Measurements from ENCODE around the gene CFAP45.

Gene CFAP45

GRCh38 chr1:159900086-159900680 is at the start of gene CFAP45:
Gene CFAP45 (minus strand): TSS chr1:159900165. CDS start chr1:159900098, 67 bp downstream.
- no peaks in the 10 kb centered on the region for H3K36me3 ChIP-seq (ENCODE audit: control insufficient read depth, insufficient read depth, low read length)
- no peaks in the 10 kb centered on the region for H3K9me3 ChIP-seq (ENCODE audit: control insufficient read depth, low read length)
- no peak within 1 kb of the TSS for H3K4me3 ChIP-seq (ENCODE audit: low read length)
- H3K4me1 ChIP-seq (ENCODE audit: control insufficient read depth, insufficient read depth, low read length), result peaks cover 42% of the 10 kb centered on the region
- H3K27me3 ChIP-seq (ENCODE audit: control insufficient read depth, insufficient read depth, low read length), result no peaks in the 10 kb centered on the region
- peak within 1 kb of the TSS; percentile 58 for H3K9ac ChIP-seq (ENCODE audit: low read length)

GRCh38 chr1:159949123-159949522 is 49.2 kb upstream of the CFAP45 start:
- H3K36me3 ChIP-seq (ENCODE audit: control insufficient read depth, insufficient read depth, low read length), result no peaks in the 10 kb centered on the region

GRCh38 chr1:159947942-159948341 is 48.0 kb upstream of the CFAP45 start:
- H3K4me1 ChIP-seq (ENCODE audit: control insufficient read depth, insufficient read depth, low read length), result peaks cover 51% of the 10 kb centered on the region

More at GRCh38 chr1:159949123-159949522, 49.2 kb upstream of the CFAP45 start:
- peaks cover 3% of the 10 kb centered on the region for H3K27me3 ChIP-seq (ENCODE audit: control insufficient read depth, insufficient read depth, low read length)
- H3K9me3 ChIP-seq (ENCODE audit: control insufficient read depth, low read length), result no peaks in the 10 kb centered on the region
- no peak overlapping the region for H3K4me3 ChIP-seq (ENCODE audit: low read length)
- H3K9ac ChIP-seq (ENCODE audit: low read length), result no peak overlapping the region
- peaks cover 44% of the 10 kb centered on the region for H3K4me1 ChIP-seq (ENCODE audit: control insufficient read depth, insufficient read depth, low read length)

GRCh38 chr1:159946242-159947187 is 46.5 kb upstream of the CFAP45 start:
- H3K4me1 ChIP-seq (ENCODE audit: control insufficient read depth, insufficient read depth, low read length), result peaks cover 66% of the 10 kb centered on the region
- peak overlapping the region; percentile 67 for H3K9ac ChIP-seq (ENCODE audit: low read length)
- peak overlapping the region; percentile 15 for H3K4me3 ChIP-seq (ENCODE audit: low read length)
- no peaks in the 10 kb centered on the region for H3K36me3 ChIP-seq (ENCODE audit: control insufficient read depth, insufficient read depth, low read length)
- H3K27me3 ChIP-seq (ENCODE audit: control insufficient read depth, insufficient read depth, low read length), result peaks cover 3% of the 10 kb centered on the region
- H3K9me3 ChIP-seq (ENCODE audit: control insufficient read depth, low read length), result no peaks in the 10 kb centered on the region

More at GRCh38 chr1:159947942-159948341, 48.0 kb upstream of the CFAP45 start:
- H3K36me3 ChIP-seq (ENCODE audit: control insufficient read depth, insufficient read depth, low read length), result no peaks in the 10 kb centered on the region
- H3K9me3 ChIP-seq (ENCODE audit: control insufficient read depth, low read length), result no peaks in the 10 kb centered on the region
- H3K9ac ChIP-seq (ENCODE audit: low read length), result no peak overlapping the region
- no peak overlapping the region for H3K4me3 ChIP-seq (ENCODE audit: low read length)
- H3K27me3 ChIP-seq (ENCODE audit: control insufficient read depth, insufficient read depth, low read length), result peaks cover 3% of the 10 kb centered on the region

GRCh38 chr1:159945483-159946241 is 45.7 kb upstream of the CFAP45 start, which contains the start of gene IGSF9:
Gene IGSF9 (minus strand): TSS chr1:159945613. CDS start chr1:159943454, 2,159 bp downstream.
- Histone ChIP-seq H3K9me3 (ENCODE audit: control insufficient read depth, low read length) (no peaks in the 10 kb centered on the region), H3K27me3 (ENCODE audit: control insufficient read depth, insufficient read depth, low read length) (peaks cover 3% of the 10 kb centered on the region), H3K9ac (ENCODE audit: low read length) (peak within 1 kb of the TSS; percentile 67), H3K4me1 (ENCODE audit: control insufficient read depth, insufficient read depth, low read length) (peaks cover 74% of the 10 kb centered on the region), H3K36me3 (ENCODE audit: control insufficient read depth, insufficient read depth, low read length) (no peaks in the 10 kb centered on the region), H3K4me3 (ENCODE audit: low read length) (peak within 1 kb of the TSS; percentile 54)

GRCh38 chr1:159944623-159945455 is 44.9 kb upstream of the CFAP45 start:
- Histone ChIP-seq H3K4me1 (ENCODE audit: control insufficient read depth, insufficient read depth, low read length) (peaks cover 81% of the 10 kb centered on the region), H3K4me3 (ENCODE audit: low read length) (peak overlapping the region; percentile 54), H3K36me3 (ENCODE audit: control insufficient read depth, insufficient read depth, low read length) (no peaks in the 10 kb centered on the region), H3K9me3 (ENCODE audit: control insufficient read depth, low read length) (no peaks in the 10 kb centered on the region), H3K27me3 (ENCODE audit: control insufficient read depth, insufficient read depth, low read length) (peaks cover 3% of the 10 kb centered on the region), H3K9ac (ENCODE audit: low read length) (peak overlapping the region; percentile 67)

- no peaks in the 10 kb centered on the region for H3K36me3 ChIP-seq (ENCODE audit: control insufficient read depth, insufficient read depth, low read length)
Observed at GRCh38 chr1:159943908-159944622, 44.1 kb upstream of the CFAP45 start.

GRCh38 chr1:159943278-159943640 is 43.3 kb upstream of the CFAP45 start:
- Histone ChIP-seq H3K27me3 (ENCODE audit: control insufficient read depth, insufficient read depth, low read length) (peaks cover 3% of the 10 kb centered on the region), H3K4me1 (ENCODE audit: control insufficient read depth, insufficient read depth, low read length) (peaks cover 79% of the 10 kb centered on the region), H3K4me3 (ENCODE audit: low read length) (no peak overlapping the region), H3K36me3 (ENCODE audit: control insufficient read depth, insufficient read depth, low read length) (no peaks in the 10 kb centered on the region), H3K9ac (ENCODE audit: low read length) (peak overlapping the region; percentile 67), H3K9me3 (ENCODE audit: control insufficient read depth, low read length) (no peaks in the 10 kb centered on the region)

More at GRCh38 chr1:159943908-159944622, 44.1 kb upstream of the CFAP45 start:
- Histone ChIP-seq H3K9ac (ENCODE audit: low read length) (peak overlapping the region; percentile 67), H3K27me3 (ENCODE audit: control insufficient read depth, insufficient read depth, low read length) (peaks cover 3% of the 10 kb centered on the region), H3K9me3 (ENCODE audit: control insufficient read depth, low read length) (no peaks in the 10 kb centered on the region), H3K4me1 (ENCODE audit: control insufficient read depth, insufficient read depth, low read length) (peaks cover 79% of the 10 kb centered on the region), H3K4me3 (ENCODE audit: low read length) (peak overlapping the region; percentile 25)

GRCh38 chr1:159942632-159943277 is 42.8 kb upstream of the CFAP45 start:
- Histone ChIP-seq H3K4me3 (ENCODE audit: low read length) (no peak overlapping the region), H3K36me3 (ENCODE audit: control insufficient read depth, insufficient read depth, low read length) (no peaks in the 10 kb centered on the region), H3K4me1 (ENCODE audit: control insufficient read depth, insufficient read depth, low read length) (peaks cover 79% of the 10 kb centered on the region), H3K27me3 (ENCODE audit: control insufficient read depth, insufficient read depth, low read length) (peaks cover 3% of the 10 kb centered on the region), H3K9ac (ENCODE audit: low read length) (peak overlapping the region; percentile 67), H3K9me3 (ENCODE audit: control insufficient read depth, low read length) (no peaks in the 10 kb centered on the region)
